NCI-H146 treated with DMSO at 0.1 percent for 48 hours (cell line): ENCODE data around the gene PF4V1.
"Not testable (repeated sequence)": the region's sequence is repeated elsewhere in the genome, so short reads cannot be mapped to it uniquely, and the experiment has no call there.

Experiments
- DNase-seq: peaks from one replicate; lab custom pipeline; 2025; ENCODE audit not compliant: unreplicated experiment; lab: John Stamatoyannopoulos, UW

PF4V1 gene

DNA sequence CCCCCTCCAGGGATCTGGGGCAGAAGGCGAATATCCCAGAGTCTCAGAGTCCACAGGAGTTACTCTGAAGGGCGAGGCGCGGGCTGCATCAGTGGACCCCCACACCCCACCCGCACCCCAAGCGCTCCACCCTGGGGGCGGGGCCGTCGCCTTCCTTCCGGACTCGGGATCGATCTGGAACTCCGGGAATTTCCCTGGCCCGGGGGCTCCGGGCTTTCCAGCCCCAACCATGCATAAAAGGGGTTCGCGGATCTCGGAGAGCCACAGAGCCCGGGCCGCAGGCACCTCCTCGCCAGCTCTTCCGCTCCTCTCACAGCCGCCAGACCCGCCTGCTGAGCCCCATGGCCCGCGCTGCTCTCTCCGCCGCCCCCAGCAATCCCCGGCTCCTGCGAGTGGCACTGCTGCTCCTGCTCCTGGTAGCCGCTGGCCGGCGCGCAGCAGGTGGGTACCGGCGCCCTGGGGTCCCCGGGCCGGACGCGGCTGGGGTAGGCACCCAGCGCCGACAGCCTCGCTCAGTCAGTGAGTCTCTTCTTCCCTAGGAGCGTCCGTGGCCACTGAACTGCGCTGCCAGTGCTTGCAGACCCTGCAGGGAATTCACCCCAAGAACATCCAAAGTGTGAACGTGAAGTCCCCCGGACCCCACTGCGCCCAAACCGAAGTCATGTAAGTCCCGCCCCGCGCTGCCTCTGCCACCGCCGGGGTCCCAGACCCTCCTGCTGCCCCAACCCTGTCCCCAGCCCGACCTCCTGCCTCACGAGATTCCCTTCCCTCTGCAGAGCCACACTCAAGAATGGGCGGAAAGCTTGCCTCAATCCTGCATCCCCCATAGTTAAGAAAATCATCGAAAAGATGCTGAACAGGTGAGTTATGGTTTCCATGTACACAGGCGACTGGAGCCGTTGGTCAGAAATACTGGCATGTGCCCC is 16.3 kb downstream of the PF4V1 start, which contains the start of gene CXCL1:
Gene CXCL1, plus strand, starts transcription at position 264 of the 926 bp plus-strand sequence. Its CDS starts 78 bp downstream, at position 342.
- no peak for DNase-seq

DNA sequence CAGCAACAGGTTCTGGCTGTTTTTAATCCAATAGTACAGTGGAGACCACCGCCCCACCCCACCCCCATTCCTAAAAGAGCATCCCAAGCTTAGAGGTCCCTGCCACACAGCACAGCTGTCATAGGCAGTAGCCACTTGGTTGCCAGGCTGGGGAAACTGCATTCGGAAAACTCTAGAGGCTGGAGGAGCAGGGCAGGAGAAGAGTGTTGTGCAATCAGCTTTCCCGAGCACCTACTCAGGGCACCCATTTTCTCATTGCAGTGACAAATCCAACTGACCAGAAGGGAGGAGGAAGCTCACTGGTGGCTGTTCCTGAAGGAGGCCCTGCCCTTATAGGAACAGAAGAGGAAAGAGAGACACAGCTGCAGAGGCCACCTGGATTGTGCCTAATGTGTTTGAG is 17.2 kb downstream of the PF4V1 start:
- DNase-seq = no peak

DNA sequence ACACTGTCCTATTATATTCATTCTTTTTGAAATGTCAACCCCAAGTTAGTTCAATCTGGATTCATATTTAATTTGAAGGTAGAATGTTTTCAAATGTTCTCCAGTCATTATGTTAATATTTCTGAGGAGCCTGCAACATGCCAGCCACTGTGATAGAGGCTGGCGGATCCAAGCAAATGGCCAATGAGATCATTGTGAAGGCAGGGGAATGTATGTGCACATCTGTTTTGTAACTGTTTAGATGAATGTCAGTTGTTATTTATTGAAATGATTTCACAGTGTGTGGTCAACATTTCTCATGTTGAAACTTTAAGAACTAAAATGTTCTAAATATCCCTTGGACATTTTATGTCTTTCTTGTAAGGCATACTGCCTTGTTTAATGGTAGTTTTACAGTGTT is 17.7 kb downstream of the PF4V1 start:
- DNase-seq = no peak

DNA sequence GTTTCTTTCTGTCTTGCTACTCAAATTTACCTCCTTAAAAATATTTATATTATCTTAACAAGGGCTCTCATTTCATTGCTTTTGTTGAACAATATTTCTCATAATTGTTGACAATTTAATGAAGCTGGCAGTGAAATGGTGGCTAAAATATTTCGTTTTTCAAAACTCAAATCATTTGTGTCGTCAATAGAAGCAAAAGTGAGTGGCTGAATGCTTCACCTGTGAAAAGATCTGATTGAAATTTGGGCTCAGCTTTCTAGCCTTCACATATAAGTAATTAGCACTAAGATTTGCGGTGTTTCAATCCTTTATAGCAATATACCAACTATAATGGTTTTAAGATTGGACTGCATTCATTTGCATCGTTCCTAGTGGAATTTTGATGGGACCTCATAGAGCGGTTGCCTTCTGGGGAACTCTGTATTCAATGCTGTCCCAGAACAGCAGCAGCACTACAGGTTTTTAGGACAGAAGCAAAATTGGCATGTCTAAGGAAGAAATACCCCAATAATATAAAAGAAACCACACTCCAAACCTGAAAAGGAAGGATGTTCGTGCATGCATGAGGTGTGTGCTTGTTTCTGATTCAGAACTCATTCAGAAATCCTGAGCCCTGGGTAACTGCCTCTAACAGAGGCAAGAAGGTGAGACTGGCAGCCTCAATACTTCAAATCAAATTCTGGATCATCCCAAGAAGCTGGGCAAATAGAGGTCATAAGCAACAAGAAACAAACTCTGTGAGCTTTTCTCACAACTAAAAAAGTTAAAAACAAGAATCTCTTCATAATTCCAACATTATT is 18.6 kb downstream of the PF4V1 start:
- DNase-seq = no peak

DNA sequence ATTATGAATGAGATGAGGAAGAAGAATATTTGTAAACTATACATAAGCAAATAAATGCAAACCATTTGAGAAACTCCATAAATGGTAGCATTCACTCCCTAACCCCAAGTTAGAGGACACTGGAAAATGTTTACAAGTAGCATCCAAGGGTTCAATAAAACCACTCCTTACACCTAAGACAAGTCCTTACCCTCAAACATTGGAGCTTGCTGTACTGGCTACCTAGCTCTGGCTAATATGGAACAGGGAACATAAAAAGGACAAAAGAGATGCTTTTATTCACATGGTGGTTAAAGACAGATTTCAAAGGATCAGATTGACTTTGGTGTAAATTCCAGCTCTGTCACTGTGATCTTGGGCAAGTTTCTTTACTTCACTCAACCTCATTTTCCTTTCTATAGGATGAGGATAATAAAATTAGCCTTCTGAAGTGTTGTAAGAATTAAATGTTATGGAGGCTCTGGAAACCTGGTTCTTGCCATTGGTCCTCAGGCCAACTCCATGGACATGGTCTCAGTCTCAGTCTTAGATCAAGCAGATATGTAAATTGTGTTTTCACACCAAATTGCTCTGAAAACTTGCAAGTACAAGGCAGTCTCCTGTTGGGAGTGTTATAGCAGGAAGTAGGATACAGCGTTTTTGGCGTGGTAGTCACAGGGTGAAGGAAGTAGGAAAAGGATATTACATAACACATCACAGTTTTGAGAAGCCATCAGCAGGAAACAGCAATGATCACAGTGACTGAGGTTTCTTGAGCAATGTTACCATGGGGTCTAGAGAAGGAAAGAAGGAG is 19.4 kb downstream of the PF4V1 start:
- no peak for DNase-seq

DNA sequence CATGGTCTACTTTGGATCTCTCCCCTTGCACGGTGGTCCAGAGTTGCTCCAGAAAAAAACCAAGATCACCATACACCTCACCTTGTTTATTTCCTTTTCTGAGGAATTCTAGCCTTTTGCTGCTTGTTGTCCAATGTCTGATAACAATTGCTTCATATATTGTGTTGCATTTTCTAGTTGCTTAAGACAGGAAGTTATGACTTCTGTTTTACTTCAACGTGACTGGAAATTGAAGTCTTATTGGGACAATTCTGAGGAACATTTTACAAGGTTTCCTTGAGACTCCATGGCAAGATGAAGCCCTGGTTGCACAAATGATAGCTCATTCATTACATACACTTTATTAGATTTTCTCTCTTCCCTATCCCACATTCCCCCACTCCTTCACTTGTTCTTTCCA is 21.3 kb downstream of the PF4V1 start:
- no peak for DNase-seq

DNA sequence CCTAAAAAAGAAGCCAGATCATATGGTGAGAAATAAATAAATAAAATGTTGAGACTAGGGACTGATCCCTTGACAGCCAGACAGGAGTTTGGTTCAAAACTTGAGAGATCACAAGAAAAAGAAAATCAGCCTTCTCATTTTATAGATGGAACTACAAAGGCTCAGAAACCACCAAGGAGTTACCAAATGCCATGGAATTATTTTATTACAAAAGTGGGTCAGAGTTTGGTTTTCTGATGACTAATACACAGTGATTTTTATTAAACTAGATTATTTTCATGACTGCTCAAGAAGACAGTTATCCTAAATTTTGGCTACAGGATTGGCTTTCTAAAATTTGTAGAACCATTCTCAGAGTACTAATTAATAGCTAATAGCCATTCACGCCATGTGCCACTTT is 22.3 kb downstream of the PF4V1 start:
- DNase-seq = no peak

DNA sequence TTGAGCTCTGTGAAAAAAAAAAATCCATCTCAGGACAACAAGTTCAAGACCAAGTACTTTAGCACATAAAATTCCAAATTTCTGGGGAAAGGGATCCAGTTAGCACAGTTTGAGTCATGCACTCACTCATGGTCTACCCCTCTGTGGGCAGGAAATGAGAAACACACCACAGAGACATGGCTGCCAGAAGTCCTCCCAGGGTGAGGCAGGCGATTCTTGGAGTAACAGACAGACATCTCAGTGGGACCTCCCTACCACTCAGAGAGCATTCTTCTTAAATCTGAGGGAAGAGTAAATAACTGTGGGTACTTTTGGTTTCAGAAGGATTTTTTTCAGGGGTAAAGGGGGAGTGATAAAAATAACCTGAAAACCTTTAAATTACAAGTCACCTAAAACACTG is 30.2 kb downstream of the PF4V1 start:
- DNase-seq = no peak

DNA sequence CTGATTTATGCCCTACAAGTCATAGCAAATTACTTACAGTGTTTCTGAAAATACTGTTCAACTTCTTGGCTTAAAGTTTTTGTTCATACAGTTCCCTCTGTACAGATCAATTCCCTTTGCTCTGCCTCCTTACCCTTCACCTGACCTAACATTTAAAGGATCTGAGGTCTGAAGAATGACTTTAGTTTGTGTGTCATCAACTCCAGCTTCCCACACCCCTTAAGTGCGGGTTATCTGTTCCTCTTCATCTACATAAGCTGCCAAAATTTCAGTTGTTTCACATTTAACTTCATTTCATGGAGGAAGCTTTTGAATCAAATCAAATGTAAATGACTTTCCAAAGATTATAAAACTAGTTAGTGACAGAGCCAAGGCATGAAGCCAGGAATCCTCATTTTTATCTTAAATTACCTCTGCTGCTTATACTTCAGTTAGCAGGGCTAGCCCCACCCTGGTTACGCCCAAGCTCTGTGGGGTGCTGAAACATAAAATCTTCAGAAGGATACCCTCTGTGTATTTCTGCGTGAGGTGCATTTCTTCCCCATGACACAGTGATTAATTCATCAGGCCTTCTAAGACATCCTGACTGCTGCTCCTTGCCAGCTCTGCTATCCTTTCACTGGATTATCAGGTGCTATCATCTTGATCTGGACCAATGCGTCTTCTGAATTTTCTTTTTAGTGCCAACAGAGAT is 32.6 kb downstream of the PF4V1 start:
- no peak for DNase-seq

DNA sequence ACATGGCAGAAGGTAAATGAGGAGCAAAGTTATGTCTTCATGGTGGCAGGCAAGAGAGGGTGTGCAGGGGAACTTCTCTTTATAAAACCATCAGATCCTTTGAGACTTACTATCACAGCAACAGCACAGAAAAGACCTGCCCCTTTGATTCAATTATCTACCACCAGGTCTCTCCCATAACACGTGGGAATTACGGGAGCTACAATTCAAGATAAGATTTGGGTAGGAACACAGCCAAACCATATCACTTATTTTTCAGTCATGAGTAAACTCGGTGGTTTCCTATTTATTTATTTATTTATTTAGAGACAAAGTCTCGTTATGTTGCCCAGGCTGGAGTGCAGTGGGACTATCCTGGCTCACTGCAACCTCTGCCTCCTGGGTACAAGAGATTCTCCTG is 38.2 kb downstream of the PF4V1 start:
- DNase-seq = no peak

DNA sequence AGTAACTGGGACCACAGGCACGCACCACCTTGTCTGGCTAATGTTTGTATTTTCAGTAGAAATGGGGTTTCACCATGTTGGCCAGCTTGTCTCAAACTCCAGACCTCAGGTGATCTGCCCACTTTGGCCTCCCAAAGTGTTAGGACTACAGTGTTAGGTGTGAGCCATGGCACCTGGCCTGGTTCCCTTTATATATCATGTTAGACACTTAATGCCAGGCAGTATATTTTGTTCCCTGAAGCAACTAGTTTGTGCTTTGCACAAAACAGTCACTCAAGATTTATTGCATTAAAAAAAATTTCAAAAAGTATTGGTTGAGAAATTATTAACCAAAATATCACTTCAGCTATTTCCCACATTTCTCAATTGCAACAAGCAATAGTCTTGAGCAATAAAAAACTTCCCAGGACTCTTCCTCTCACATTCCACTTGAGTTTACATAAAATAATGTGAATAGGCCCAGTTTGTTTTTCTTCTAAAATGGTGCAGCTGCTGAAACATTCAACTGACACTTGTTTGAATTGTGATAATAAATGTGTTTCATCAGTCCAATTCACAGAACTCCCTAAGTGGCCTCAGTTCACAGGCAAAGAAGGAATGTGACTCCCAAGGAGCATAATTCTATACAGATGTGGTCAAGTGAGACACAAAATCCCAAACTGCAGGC is 38.8 kb downstream of the PF4V1 start:
- no peak for DNase-seq

DNA sequence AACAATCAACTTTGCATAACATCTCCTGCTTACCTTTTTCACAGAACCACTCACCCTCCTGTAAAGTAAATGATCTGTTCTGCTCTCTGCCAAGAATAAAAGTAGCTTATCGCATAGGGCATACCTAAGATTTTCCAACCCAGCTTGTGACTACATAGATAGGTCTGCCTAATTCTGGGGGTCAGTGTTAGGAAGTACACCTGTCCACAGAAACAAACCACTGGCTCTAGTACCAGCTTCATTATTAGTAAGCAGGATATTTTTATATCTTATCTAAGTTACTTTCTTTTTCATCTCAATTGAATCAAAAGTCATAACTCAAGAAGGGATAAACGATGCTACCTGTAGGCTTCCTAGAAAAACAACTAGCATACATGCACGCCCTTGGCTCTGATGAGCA is 39.9 kb downstream of the PF4V1 start:
- no peak for DNase-seq

DNA sequence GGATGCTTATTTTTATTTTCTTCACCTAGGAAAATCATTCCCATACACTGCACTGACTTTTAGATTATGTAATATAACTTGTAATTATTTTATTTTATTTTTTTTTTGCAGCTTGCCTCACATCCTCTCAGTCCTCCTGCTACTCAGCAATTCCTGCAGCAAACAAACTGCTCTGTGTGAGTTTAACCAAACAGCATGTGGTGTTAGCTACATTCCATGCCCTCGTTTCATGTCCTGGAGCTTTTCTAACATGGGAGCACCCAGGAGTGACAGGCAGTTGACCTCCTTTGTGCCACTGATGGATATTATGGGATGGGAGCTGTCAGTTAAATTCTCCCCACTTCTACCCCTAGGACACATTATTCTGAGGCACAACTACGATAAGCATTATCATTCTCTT is 40.9 kb downstream of the PF4V1 start:
- DNase-seq = no peak

DNA sequence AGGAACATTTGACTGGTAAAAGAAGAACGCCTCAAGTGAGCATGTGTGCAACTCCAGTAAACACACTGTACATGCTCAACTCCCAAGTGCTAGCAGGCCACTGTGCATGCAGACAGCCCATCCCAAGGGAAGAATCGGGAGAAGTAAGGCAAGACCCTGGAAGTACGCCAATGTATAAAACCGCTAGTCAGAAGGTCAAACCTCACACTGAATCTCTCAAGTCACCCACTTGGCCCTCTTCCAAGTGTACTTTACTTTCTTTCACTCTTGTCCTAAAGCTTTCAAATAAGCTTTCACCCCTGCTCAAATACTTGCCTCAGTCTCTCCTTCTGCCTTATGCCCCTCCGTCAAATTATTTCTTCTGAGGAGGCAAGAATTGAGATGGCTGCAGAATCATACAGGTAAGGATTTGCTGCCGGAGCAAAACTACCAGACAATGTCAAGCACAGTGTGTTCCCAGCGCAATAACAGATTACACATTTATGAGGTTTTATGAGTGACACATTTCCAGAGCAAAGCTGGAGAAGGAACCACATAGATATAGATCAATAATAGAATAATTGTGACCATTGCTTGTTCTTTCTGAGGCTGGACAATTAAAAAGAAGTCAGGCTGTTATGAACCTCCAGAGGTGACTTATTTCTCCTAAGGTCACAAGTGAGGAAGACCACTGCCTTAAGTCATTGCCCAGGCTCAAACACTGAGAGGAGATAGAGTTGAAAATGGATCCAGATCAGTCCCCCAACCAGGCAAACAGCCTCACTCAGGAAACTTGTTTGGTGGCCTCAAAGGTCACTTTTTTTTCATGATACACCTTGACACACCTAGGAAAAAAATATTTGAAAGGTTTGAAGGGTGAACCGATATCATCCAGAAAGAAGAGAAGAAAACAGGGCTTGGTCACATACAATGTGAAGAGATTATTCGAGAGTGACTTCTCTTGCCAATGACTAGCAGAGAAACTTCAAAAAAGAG is 42.4 kb downstream of the PF4V1 start:
- no peak for DNase-seq

DNA sequence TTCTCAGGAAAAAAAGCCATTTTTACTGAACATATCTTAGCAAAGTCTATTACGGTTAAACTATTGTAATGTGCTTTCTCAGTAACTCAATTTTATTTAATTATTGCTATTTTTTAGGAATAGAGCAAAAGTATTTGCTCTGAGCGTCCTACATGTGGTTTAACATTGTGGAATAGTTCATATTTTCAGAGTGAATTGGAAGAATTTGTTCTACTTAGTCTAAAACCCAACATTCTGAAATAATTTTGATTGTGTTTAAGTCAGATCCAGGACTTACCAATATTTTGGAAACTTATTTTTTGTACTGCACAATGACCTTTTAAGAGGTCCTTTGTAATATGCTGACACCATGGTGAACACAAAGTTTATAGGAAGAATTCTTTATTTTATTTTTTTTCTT is 43.3 kb downstream of the PF4V1 start:
- DNase-seq = no peak

DNA sequence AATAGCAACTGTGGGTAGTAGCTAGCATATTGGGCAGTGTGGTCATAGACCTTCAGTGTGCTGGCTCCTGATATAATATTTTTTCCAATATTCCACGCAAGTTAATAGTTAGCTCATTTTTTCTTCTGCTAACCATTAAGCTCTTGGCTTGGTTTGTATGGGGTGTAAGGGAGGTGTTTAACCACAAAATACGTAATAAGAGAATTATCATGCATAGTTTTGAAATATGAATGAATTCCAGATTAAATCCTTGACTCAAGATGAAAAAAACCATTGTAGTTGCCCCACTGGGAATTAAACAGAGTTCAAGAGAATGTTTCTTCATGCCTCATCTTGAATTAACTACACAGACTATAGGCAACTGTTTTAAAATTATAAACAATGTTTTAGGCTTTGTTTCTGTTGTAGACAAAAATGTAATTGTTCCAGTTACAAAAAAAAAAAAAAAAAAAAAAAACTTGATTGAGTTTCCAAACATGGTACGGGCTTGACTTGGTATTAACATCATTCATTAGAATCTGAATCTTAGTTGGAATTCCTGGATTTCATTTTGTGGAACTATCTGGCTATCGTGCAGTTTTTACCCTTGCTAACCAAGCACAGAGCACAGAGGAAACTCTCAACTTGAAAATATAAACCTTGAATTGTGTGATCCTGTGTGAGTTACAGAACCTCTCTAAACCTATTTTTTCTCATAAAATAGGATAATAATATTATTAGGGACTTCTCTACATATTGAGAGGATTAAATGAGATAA is 44.5 kb downstream of the PF4V1 start:
- DNase-seq = no peak

DNA sequence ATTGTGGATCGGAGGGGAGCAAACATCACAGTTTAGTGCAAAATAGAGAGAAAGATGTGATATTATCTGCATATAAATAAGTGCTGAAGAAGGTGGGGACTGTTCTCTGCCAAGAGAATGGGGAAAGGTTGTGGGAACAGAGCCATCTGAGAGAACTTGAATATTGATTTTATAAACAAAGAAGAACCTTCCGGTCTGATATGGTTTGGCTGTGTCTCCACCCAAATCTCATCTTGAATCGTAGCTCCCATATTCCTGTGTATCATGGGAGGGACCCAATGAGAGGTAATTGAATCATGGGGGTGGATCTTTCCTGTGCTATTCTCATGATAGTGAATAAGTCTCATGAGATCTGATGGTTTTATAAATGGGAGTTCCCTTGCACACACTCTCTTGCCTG is 46.2 kb downstream of the PF4V1 start:
- not testable (repeated sequence) for DNase-seq

DNA sequence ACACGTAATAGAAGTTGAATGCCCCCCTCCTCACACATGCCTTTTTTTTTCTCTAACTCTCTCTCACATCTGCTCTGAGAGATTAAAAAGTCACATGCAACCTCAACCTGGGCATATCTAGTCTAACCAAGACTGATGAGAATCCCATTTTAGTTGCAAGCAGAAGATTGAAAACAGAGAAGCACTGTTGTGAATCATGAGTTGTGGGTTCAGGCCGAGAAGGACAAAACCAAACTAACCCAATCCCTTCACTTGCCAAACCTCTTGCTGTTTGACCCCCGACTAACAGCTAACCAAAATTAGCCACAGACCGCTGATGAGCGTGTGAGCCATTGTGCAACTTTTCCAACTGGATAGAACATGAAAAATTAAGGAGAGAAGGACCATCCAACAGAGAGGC is 47.9 kb downstream of the PF4V1 start:
- DNase-seq = no peak
